Transverse colon (tissue), 4 donors: ENCODE results near the gene NXPE3. TPM values are rescaled to one million over a fixed set of nuclear protein-coding genes. Genes with fewer than 3 reads are reported as not detected.

Source experiments
- DNase-seq: peaks from one replicate; pipeline ENCODE4 v3.0.0-alpha.2; 2019
- H3K27ac ChIP-seq, 4 donors: fragments of 200-600 bp; sonication (generic); 2 replicates each; pipeline ENCODE4 v1.5.1; 2016 to 2018; ENCODE audit warnings: inconsistent platforms in 4 of 4
- H3K27me3 ChIP-seq: fragments of 200-600 bp; sonication (generic); 2 replicates; pipeline ENCODE4 v1.5.1; 2017; ENCODE audit warnings: inconsistent platforms
- H3K36me3 ChIP-seq, 4 donors: fragments of 200-600 bp; sonication (generic); 2 replicates each; pipeline ENCODE4 v1.5.1; 2017 to 2019; ENCODE audit warnings: inconsistent platforms in 4 of 4
- H3K4me1 ChIP-seq, 4 donors: fragments of 200-600 bp; sonication (generic); 2 replicates each; pipeline ENCODE4 v1.5.1; 2017 to 2020; ENCODE audit warnings: inconsistent platforms in 4 of 4
- H3K4me3 ChIP-seq, 4 donors: fragments of 200-600 bp; sonication (generic); 1 replicate in 1 of 4; 2 replicates in 3 of 4; pipeline versions ENCODE4 v1.5.1 to v1.6.1; 2017 to 2019; ENCODE audit warnings: inconsistent platforms in 4 of 4
- H3K9me3 ChIP-seq, 2 donors: fragments of 200-600 bp; sonication (generic); 2 replicates each; pipeline ENCODE4 v1.5.1; 2017 to 2019; ENCODE audit warnings: inconsistent platforms in 2 of 2
- EP300 ChIP-seq: sonication (generic); formaldehyde crosslinking; IDR thresholded peaks from one replicate; pipeline ENCODE4 v1.6.1; 2017; ENCODE audit warnings: antibody characterized with exemption, low read depth
- POLR2A ChIP-seq: fragments of 450-650 bp; IDR thresholded peaks from one replicate; pipeline ENCODE4 v1.6.1; 2016; ENCODE audit warnings: antibody characterized with exemption, mild to moderate bottlenecking, moderate library complexity
- POLR2AphosphoS5 ChIP-seq, 3 donors: sonication (generic); formaldehyde crosslinking; IDR thresholded peaks; one replicate each; pipeline ENCODE4 v1.6.1; 2016; ENCODE audit warnings: antibody characterized with exemption in 3 of 3
- WGBS, 2 donors: methylation state at CpG; one replicate each; pipeline ENCODE4 v1.1.5; 2018; ENCODE audit warnings: low coverage in 1 of 2; 5-methylcytosine and 5-hydroxymethylcytosine counted together
- in situ Hi-C, 4 donors: fragments of 200-750 bp; cut with MboI; loops; one replicate each; pipeline versions ENCODE4 v1.15.0 to v1.15.1; 2017; ENCODE audit warnings: low sequenced_read_pairs in 3 of 4, low pct_ligation_motif_present in 1 of 4, low pct_unique_long_range_greater_than_20kb in 1 of 4
- intact Hi-C: fragments of 100-400 bp; cut with DNase I; formaldehyde crosslinking; loops from one replicate; pipeline ENCODE4 v1.15.1; 2023; ENCODE audit warnings: low total_unique reads
- total RNA-seq, 4 donors: library from RNA; depleted of rRNA; stranded (reverse); fragments of >200 nt; gene quantifications; one replicate each; pipeline ENCODE4 v1.1.0, GENCODE V29; 2016
- TF ChIP-seq, protein P1 (sequence below), 5 experiments: fragments of 200-600 bp in 3 of 5; fragments of 450-650 bp in 2 of 5; sonication (generic) in 3 of 5; IDR thresholded peaks; 1 replicate in 2 of 5; 2 replicates in 3 of 5; pipeline ENCODE4 v1.5.1; 2016 to 2017; ENCODE audit warnings: antibody characterized with exemption in 5 of 5, inconsistent platforms in 3 of 5, mild to moderate bottlenecking in 2 of 5, moderate library complexity in 1 of 5

NXPE3 gene
- total RNA-seq, 4 donors from 2014 or later, result 2.2 to 8.1 (median 2.9) TPM

GRCh38 chr3:101833446-101833974, 54.5 kb downstream of the NXPE3 start:
- WGBS, 2 donors, result 43 to 66% methylated on average over 2 of the region's 2 CpGs
- TF ChIP-seq POLR2AphosphoS5 (IDR thresholded peaks at IDR 0.05), result no peak
- no peak for TF ChIP-seq EP300
- no peak for TF ChIP-seq POLR2A
- TF ChIP-seq, protein P1, sequence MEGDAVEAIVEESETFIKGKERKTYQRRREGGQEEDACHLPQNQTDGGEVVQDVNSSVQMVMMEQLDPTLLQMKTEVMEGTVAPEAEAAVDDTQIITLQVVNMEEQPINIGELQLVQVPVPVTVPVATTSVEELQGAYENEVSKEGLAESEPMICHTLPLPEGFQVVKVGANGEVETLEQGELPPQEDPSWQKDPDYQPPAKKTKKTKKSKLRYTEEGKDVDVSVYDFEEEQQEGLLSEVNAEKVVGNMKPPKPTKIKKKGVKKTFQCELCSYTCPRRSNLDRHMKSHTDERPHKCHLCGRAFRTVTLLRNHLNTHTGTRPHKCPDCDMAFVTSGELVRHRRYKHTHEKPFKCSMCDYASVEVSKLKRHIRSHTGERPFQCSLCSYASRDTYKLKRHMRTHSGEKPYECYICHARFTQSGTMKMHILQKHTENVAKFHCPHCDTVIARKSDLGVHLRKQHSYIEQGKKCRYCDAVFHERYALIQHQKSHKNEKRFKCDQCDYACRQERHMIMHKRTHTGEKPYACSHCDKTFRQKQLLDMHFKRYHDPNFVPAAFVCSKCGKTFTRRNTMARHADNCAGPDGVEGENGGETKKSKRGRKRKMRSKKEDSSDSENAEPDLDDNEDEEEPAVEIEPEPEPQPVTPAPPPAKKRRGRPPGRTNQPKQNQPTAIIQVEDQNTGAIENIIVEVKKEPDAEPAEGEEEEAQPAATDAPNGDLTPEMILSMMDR (IDR thresholded peaks at IDR 0.05), result no peak
- Histone ChIP-seq H3K36me3 (no peaks in the 10 kb centered on the region), H3K4me3 (no peak overlapping the region), H3K9me3 (no peaks in the 10 kb centered on the region), H3K27ac (peak overlapping the region in 1 of 4 donors; percentile 23), H3K4me1 (peaks cover 10 to 54% (median 31%) of the 10 kb centered on the region in 4 donors), H3K27me3 (no peaks in the 10 kb centered on the region)
- in situ Hi-C loops, result no loop called here
- intact Hi-C loops, result no loop called here
- DNase-seq, result no peak

- Histone ChIP-seq H3K9me3 (no peaks in the 10 kb centered on the region), H3K27ac (no peak overlapping the region), H3K27me3 (no peaks in the 10 kb centered on the region), H3K36me3 (no peaks in the 10 kb centered on the region), H3K4me3 (no peak overlapping the region), H3K4me1 (peaks cover 0 to 41% (median 24%) of the 10 kb centered on the region in 4 donors)
- no peak for TF ChIP-seq POLR2A
- TF ChIP-seq, protein P1 (IDR thresholded peaks at IDR 0.05), result no peak
- TF ChIP-seq EP300, result no peak
- TF ChIP-seq POLR2AphosphoS5 (IDR thresholded peaks at IDR 0.05), result no peak
- 91 to 100% methylated on average over 2 of the region's 2 CpGs for WGBS, 2 donors
- intact Hi-C loops, result no loop called here
- DNase-seq, result no peak
- in situ Hi-C loops, result no loop called here
These were observed 56.7 kb downstream of the NXPE3 start for GRCh38 chr3:101835676-101836075.

GRCh38 chr3:101836160-101836559, 57.1 kb downstream of the NXPE3 start:
- Histone ChIP-seq H3K27ac (peak overlapping the region in 3 of 4 donors; percentile 38 to 74 (median 54)), H3K4me3 (no peak overlapping the region), H3K9me3 (no peaks in the 10 kb centered on the region), H3K4me1 (peaks cover 0 to 41% (median 24%) of the 10 kb centered on the region in 4 donors), H3K27me3 (no peaks in the 10 kb centered on the region), H3K36me3 (no peaks in the 10 kb centered on the region)
- intact Hi-C loops, result no loop called here
- in situ Hi-C loops, result no loop called here
- no peak for TF ChIP-seq EP300
- TF ChIP-seq POLR2A, result no peak
- TF ChIP-seq, protein P1 (IDR thresholded peaks at IDR 0.05), result no peak
- TF ChIP-seq POLR2AphosphoS5 (IDR thresholded peaks at IDR 0.05), result no peak
- no peak for DNase-seq
- WGBS, 2 donors, result 93 to 97% methylated on average over 6 of the region's 6 CpGs

DNA sequence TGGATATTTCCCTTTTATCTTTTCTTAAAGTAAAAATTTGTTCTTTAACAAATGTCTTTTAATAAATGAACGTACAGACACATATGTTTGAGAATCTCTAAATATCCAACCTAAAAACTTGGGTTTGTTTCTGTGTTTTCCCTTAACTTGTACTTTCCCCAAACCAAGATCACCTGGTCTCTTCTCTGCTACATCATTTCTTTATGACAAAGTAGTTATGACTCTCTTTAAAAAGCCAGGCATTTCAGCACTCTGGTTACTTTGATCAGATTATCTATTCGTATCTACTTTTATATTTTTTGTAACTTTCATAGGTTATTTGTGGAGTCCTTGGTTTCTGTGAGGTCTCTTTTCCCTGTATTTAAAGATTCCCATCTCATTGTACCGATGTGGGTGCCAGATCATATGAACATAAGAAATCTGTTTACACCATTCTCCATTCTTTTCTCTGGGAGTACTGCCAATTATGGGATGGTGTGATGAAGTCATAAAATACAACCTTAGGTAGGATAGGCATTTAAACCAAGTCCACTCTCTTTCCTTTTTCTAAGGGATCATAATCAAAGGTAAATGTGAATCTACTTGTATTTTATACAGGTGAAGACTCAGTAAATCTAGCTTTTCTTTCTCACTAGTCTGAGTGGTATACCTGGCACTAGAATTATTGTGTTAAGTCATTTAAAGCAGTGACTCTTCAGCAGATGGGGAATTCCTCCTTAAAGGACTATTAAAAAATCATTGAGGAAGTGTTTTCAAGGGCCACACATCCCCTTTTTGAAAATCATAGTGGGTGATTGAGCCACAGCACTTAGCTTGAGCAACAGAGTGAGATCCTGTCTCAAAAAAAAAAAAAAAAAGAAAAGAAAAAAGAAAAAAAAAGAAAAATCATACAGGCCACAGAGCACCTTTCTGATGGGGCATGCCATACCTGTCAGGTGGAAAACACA, 57.9 kb downstream of the NXPE3 start:
- TF ChIP-seq POLR2A (no peak), POLR2AphosphoS5 (IDR thresholded peaks at IDR 0.05) (peak in 1 of 3 donors; percentile 54)
- TF ChIP-seq, protein P1 (IDR thresholded peaks at IDR 0.05), result no peak
- no peaks in the 10 kb centered on the region for H3K27me3 ChIP-seq
- H3K4me1 ChIP-seq, result peaks cover 0 to 41% (median 24%) of the 10 kb centered on the region in 4 donors
- in situ Hi-C loops (no loop called here), intact Hi-C loops (no loop called here)
- 45 to 46% methylated on average over 3 of the region's 3 CpGs for WGBS, 2 donors
- no peak for DNase-seq
- H3K36me3 ChIP-seq, result no peaks in the 10 kb centered on the region
- H3K4me3 ChIP-seq, result no peak overlapping the region
- no peaks in the 10 kb centered on the region for H3K9me3 ChIP-seq
- peak overlapping the region; percentile 38 to 74 (median 64) for H3K27ac ChIP-seq
